HUDEP-2 (cell line): ENCODE data around the gene CSHL1.
"Not testable (repeated sequence)": the region's sequence is repeated elsewhere in the genome, so short reads cannot be mapped to it uniquely, and the experiment has no call there.

ENCODE experiments used
- DNase-seq, 76 experiments: peaks; one replicate each; lab custom pipeline; 2025; ENCODE audit not compliant: unreplicated experiment in 76 of 76; lab: John Stamatoyannopoulos, UW

The CSHL1 gene

GRCh38 chr17:63920050-63920449 is 9.0 kb upstream of the CSHL1 start:
- not testable (repeated sequence) for DNase-seq

- peak in 54 of 76 experiments; percentile 1 to 69 (median 30) for DNase-seq
These were observed 8.3 kb upstream of the CSHL1 start for GRCh38 chr17:63919311-63919723.

- DNase-seq = not testable (repeated sequence)
These were observed 7.8 kb upstream of the CSHL1 start, which contains the start of gene GH1 for GRCh38 chr17:63918789-63919305. Gene GH1 (minus strand): TSS chr17:63918839. CDS start chr17:63918776, 63 bp downstream.

GRCh38 chr17:63918305-63918704 is 7.2 kb upstream of the CSHL1 start:
- no peak for DNase-seq

- DNase-seq = no peak
These were observed 6.6 kb upstream of the CSHL1 start for GRCh38 chr17:63917646-63918045.

- not testable (repeated sequence) for DNase-seq
These were observed 6.1 kb upstream of the CSHL1 start for GRCh38 chr17:63917206-63917605.

- DNase-seq = no peak
These were observed 5.6 kb upstream of the CSHL1 start for GRCh38 chr17:63916566-63917185.

- DNase-seq = not testable (repeated sequence)
These were observed 4.7 kb upstream of the CSHL1 start for GRCh38 chr17:63915753-63916152.

GRCh38 chr17:63914471-63914870 is 3.4 kb upstream of the CSHL1 start:
- DNase-seq = no peak

GRCh38 chr17:63911657-63912100 is 621 bp upstream of the CSHL1 start:
- DNase-seq = peak in 31 of 76 experiments; percentile 1 to 55 (median 17)

GRCh38 chr17:63910096-63910495 is 962 bp downstream of the CSHL1 start:
- DNase-seq = no peak

- DNase-seq = not testable (repeated sequence)
These were observed 1.5 kb downstream of the CSHL1 start for GRCh38 chr17:63909586-63909985.

GRCh38 chr17:63907161-63907778 is 3.8 kb downstream of the CSHL1 start:
- DNase-seq = peak in 20 of 76 experiments; percentile 4 to 37 (median 14)

GRCh38 chr17:63904796-63905195 is 6.3 kb downstream of the CSHL1 start:
- not testable (repeated sequence) for DNase-seq

GRCh38 chr17:63903787-63904201 is 7.3 kb downstream of the CSHL1 start:
- DNase-seq = peak in 16 of 76 experiments; percentile 1 to 44 (median 23)

- DNase-seq = not testable (repeated sequence)
These were observed 9.1 kb downstream of the CSHL1 start for GRCh38 chr17:63901971-63902370.

GRCh38 chr17:63898899-63899798 is 11.9 kb downstream of the CSHL1 start:
- DNase-seq = not testable (repeated sequence)

- not testable (repeated sequence) for DNase-seq
These were observed 14.3 kb downstream of the CSHL1 start, which contains the start of gene CSH1 for GRCh38 chr17:63896524-63897354. Gene CSH1 (minus strand): TSS chr17:63896574. CDS start chr17:63896511, 63 bp downstream.

GRCh38 chr17:63894821-63895220 is 16.2 kb downstream of the CSHL1 start:
- not testable (repeated sequence) for DNase-seq

- not testable (repeated sequence) for DNase-seq
These were observed 17.0 kb downstream of the CSHL1 start for GRCh38 chr17:63894021-63894420.
